CMK (cell line): ENCODE data around the gene ST7.

Experiments used
- DNase-seq: peaks from one replicate; pipeline ENCODE4 v3.0.0-alpha.2; 2010; ENCODE audit warnings: low read depth

Gene ST7

DNA sequence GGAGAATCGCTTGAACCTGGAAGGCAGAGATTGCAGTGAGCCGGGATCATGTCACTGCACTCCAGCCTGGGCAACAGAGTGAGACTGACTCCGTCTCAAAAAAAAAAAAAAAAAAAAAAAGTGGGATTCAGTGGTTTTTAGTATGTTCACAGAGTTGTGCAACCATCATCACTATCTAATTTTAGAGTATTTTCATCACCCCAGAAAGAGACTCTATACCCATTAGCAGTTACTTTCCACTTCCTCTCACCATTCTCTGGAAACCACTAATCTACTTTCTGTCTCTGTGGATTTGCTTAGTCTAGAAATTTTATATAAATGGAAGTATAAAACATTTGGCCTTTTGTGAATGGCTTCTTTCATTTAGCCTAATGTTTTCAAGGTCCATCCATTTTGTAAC lies 113.4 kb downstream of the ST7 start:
- no peak for DNase-seq

DNA sequence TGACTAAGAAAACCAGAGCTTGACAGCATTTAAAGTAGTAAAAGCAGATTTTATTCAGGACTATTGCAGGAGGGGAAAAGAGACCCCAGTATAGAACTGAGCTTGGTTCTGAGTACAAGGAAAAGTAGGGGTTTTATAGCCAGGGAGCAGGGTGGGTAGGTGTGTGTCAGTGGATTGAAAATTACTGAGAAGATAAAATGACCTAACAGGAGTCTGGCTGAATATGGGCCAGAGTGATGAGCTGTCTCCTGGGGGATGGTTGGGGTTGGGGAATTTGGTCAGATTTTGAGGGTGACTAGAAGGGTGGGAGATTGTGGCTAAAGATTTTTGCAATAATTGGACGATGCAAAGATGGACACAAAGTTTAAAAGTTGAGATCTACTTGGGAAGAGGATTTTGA lies 114.0 kb downstream of the ST7 start:
- DNase-seq, result no peak

DNA sequence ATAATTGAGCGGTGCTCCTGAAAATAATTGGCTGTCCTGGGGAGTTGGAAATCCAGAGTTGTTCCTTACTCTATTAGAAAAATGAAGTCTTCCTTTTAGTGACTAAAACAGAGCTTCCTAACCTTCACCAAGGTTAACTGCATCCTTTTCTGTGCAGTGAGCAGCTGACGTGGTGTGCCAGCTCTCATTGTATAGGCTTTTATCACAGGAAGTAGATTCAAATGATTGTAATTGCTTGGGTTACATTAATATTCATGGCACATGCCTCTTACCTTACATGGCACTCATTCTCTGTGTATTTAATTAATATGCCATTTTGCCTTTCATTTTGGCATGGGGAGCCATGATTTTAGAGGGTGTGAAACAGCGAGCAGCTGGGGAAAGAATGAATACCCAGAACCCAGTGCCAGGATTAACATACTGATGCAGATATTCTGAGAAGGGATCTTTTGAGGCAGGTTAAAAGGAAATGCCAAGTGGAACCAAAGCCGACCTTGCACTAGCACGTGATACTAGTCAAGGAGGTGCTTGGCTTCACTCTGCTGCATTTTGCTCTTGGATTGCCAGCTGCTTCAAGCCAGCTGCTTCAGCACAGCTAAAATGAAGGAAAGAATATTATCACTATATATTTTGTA lies 115.3 kb downstream of the ST7 start:
- no peak for DNase-seq

DNA sequence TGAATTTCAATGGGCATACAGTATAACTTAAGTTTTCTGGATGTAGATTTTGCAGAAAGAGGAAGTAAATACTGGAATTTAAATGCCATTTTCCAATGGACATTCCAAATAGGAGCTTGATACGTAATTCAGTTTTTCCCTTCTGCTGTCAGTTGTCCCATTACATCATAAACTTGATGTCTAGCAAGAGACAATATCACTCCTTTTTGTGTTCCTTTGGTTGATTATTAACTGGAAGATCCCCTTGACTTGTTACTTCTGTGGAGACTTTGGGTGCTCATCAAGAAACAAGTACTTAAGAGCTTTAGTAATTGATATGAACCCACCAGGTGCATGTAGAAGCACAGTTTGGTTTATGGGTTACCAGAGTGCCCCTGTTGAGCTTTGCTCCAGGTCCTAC lies 116.1 kb downstream of the ST7 start:
- DNase-seq, result no peak

DNA sequence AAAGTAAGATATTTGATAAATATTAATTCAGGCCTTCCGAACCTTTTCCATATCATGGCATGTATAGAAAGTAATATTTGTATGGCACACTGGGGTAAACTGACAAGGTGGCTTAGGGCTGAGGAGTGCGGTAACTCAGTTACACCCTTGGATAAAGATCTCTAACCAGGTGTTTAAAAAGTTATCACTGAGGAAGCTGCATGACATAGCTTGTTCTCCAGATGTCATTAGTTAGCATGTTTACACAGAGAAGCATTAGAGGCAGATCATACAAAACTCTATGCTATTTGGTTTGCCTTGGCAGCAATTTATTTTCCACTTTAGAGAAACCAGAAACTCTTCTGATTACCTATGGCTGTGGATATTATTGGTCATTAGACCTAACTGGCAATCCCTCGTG lies 118.2 kb downstream of the ST7 start:
- no peak for DNase-seq

DNA sequence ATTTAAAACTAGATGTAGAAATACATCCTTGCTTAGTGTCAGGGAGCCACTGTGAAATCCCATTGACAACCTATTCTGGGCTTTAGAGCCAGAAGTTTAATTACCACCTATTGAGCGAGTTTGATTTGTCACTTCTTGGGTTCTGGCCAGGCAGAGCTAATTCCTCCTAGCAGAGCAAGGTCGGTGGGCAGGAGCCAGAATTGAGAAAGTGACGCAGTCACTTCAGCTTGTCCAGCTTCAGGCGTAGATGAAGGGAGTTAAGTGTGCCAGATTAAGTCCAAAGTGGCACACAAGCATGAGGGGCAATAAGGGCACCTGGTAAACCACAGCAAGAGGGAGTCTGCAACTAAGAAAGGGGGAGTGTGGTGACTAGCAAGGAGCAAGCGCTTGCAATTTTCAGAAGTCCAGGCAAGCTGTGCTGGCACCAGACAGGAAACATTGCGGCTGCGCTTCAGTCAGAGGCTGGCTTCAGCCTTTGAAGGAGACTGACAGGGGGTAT lies 119.4 kb downstream of the ST7 start:
- DNase-seq, result no peak

DNA sequence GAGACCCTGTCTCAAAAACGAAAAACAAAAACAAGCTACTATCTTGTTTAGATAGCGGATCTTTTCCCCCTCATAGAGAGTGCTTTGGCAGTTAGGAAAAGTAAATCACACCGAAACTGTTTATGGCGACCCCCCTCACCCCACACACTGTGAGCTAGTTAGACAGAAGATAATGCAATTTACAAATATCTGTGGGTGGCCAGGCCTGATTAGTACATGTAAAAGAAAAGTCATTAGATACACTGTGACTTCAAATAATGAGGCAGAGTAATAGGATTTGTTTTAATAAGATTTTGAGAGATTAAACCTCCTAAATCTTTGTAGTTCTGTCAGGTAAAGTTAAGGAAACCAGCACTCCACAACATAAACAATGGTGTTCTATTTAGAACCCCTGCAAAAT lies 121.1 kb downstream of the ST7 start:
- no peak for DNase-seq

DNA sequence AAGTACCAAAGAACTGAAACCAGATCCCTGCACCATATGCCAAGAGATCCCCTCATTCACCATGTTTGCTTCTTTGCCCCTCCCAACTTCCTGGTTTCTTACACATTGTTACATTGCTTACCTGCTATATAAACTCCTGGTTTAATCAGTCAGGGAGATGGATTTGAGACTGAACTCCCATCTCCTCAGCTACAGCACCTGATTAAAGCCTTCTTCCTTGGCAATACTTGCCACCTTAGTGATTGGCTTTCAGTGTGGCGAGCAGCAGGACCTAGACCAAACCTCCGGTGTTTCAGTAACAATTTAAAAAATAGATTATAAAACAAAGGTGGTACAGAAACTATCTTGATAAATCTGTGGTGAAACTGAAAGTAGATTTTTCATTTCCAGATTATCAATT lies 122.6 kb downstream of the ST7 start:
- no peak for DNase-seq

DNA sequence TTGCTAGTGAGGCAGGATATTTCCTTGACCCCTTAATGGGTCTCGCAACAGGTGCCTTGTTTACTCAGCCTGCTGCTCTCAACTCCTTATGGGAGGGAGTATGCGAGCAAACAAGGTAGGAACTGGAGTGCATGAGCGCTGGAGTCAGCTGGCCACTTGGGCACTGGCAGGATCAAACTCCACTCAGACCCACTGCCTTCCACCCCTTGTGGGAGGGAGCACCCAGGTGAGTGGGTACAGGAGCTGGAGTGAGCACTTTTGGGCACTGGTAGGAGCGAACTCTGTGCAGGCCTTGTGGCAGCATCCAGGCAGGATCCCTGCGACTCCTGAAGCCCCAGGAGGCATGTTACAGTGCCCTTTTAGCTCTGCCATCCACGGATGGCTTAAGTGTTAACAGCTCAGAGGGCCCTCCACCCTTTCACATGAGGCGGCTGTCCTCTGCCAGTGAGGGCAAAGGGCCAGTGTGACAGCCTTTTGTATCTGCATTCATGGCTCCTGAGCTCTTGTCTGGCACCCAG lies 123.2 kb downstream of the ST7 start:
- DNase-seq, result no peak

DNA sequence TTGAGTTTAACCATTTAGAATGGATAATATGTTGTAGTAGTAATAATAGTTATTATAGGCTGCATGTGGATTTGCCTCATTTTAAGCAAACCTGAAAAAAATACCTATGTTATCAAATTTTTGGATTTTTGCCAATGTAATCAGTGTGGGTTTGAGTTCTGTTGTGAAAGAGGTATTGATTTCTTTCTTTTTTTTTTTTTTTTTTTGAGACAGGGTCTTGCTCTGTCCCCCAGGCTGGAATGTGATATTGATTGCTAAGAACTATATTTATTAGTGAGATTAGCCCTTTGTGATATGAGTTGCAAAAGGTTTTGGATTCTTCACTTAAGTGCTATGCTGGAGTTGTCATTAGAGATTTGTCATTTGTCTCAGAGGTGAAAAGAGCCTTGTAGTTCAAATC lies 124.4 kb downstream of the ST7 start:
- DNase-seq, result no peak

DNA sequence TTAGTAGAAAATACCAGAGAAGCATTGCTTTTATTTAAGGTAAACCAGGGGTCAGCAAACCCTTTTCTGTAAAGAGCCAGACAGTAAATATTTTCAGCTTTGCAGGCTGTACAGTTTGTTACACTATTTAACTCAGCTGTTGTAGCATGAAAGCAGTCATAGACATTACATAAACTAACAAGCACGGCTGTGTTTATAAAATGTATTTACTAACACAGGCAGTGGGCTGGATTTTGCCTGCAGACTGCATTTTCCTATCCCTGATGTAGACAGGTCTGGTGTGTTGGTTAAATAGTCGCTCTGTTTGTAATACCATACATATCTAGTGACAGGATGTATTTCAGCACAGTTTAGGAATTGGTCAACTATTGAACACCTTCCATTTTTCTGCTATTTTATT lies 129.3 kb downstream of the ST7 start:
- no peak for DNase-seq

DNA sequence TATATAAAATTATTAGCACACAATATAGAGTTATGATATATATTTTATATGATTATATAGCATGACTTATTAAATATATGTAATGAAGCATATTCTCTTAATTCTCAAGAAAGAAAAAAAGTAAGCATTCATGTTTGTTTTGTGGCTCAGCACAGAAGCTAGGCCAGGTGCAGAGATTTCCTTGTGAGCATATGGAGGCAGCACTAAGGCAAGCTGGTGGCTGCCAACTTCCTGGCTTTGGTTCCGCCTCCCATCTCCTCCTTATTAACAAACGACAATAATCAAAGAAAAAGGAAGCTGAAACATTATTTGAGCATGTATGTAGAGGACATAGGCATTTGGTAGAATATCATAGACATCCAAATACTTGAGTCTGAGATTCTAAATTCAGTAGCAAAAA lies 130.3 kb downstream of the ST7 start:
- no peak for DNase-seq

DNA sequence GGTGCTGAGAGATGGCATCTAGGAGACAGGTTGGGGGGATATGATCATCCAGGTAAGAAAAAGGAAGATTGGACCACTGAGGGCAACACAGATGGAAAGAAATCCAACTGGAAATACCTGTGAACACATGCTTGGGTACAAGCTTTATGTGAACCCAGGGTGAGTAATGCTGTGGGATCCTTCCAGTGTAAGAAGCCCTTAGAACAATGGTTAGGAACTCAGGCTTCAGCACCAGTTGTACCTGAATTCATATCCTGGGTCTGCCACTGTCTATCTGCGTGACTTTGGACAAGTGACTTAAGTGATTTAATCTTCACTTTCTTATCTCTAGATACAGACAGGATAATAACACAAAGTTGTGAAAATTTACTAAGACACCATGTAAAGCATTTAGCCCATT lies 131.0 kb downstream of the ST7 start:
- DNase-seq, result no peak

DNA sequence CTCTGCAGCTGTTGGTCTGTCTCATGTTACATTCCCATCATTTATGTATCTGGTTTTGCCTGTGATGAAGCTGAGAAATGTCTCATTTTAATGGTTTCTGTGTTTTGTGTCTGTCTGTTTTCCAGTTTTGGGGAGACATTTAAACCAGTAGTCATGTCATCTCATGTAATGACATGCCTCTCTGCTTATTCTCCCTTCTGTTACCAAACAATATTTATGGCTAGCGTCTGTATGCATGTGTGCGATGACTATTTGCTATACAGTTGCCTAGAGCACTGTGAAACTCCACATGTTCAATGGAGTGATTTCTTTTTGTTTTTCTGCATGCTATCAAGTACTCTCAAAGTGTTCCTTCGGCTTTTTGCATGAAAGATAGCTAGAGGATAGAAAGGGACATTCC lies 132.0 kb downstream of the ST7 start:
- DNase-seq, result no peak

DNA sequence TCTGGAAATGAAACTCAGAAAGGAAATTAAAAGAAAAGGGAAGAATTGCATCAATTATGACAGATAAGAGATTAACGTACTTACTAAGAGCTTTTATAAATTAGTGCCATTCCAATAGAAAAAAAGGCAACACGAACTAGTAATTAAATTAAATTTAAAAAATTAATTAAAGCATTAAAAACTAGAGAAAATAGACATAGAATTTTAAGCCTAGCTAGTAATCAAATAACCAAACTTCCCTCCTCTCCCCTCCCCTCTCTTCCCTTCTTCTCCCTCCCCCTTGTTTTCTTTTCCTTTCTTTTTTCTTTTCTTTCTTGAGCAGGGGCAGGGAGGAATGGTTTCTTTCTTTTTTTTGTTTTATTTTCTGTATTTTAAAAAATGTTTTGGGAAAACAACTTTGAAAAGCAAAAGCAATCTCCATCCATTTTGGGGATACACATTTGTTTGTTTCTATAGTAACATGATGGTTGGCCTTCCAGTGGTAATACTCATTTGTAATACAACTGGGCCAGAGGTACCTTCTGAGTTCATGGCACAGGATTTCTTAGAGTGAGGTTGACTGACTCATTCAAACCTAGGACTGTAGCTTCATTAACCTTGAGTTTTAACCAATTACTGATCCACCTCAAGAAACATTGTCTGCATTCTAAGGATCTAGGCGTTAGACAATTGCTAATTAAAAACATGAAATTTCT lies 132.6 kb downstream of the ST7 start:
- no peak for DNase-seq

DNA sequence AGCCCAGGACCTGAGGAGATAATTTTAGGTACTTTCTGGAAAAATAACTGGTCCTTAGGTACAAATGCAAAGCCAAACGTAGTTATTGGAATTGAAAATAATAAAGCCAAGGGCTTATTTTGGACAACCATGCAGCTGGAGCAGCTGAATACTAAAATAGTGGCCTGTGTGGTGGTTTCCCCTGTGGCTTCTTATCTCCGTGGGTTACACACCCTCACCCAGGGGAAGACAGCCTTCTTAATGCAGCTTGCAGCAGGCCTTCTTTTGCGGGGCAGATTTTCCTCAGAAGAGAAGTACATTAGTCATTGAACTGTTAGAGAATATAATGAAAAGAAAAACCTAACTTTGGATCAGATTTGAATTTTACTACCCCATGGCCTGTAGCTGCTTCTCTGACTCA lies 133.5 kb downstream of the ST7 start:
- DNase-seq, result no peak

DNA sequence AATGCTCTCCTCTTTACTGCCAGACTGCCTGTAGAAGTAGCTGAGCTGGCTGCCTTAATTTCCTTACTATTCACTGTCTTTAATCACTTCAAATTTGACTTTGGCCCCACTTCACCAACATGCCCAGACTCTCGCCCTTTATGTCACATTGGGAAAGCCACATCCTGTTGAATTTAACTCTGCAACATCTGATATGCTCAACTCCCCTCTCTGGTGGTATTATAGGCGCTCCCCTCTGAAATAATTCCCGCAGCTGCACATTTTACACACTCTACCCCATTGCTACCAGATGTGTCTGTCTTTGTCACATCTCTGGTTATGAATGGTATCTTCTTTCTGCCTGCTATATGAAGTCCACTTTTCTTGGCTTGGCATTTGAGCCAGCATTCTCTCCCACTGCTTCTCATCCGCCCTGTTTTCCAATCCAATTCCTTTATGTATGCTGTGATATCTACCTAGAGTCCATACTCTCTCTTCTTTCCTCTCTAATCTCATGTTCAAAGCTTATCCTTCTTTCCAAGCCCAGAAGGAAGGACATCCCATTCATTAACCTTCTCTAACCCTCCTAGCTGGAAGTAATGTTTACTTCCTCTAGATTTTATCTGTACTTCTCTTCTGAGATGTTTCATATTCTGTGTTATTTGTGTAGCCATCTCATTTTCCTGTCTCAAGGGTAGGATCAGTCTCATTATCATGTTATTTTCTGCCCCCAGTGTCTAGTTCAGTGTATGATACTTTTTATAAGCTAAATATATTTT lies 134.5 kb downstream of the ST7 start:
- DNase-seq, result no peak

DNA sequence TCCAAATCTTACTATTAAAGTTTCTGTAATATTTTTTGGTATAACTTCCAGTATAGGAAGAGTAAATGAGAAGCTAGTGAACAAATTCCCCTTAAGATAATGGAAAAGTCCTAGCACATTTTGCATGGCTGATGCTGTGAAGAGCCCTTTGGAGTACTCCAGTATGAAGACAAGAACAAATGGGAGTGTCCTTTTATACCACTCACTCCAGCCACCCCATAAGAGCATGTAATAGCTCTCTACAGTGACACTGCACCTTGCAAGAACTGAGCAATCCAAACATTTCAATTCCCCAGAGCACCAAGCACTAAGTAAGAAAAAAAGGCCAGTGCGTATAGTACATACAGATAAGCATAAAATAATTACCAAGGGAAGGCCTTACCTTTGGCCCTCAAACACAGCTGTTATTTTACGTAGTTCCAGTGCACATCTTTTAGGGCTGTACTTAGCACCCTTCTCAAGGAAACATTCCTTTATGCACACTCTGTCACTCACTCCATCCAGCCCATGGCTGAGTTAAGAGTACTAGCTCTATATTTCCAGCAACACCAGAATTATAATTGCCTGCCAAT lies 135.4 kb downstream of the ST7 start:
- no peak for DNase-seq

DNA sequence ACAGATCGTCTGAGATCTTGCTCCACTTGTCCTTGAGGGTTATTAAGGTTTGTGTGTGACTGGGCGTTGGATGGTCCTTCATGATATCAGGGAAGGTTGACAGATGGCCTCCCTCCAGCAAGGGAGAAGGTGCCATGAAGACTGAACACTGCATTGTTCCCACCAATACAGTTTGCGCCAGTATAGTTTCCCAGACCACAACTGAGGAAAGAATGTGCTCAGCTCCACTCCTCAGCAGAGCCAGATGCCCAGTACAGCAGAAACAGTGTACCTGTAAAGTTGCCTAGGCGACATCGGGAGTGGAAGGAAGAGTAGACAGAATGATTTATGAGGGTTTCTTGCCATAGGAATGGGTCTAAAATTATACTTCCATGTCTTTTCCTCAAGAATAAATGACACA lies 137.5 kb downstream of the ST7 start:
- DNase-seq, result no peak

DNA sequence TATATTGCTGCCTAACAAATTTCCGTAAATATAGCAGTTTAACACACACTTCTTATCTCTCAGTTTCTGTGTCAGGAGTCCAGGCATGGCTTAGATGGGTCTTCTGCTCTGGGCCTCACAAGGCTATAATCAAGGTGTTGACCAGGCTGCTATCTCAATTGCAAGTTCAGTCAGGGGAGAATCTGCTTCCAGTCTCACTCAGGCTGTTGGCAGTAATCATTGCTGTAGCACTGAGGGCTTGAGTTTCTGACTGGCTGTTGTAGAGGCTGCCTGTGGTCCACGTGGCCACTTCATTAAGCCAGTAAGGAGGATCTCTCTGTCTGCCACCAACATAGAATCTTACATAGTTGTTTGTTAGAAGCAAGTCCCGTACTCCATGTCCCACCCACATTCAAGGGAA lies 138.4 kb downstream of the ST7 start:
- no peak for DNase-seq

DNA sequence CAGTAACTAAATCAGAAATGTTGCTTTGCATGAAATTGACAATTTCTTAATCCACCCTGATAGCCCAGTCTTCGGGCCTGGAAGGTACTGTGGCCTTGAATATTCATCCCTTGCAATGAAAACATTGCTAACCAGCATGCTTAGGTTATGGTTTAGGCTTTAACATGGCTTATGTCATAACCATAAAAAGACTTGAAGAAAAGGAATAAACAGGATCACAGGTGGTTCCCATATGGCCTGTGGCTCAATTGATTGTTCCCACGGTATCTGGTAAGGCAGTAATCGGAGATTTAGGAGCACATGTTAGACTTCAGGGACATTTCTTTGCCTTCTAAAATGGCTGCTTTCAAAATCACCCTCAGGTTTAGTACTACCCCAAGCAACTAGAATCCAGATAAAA lies 139.5 kb downstream of the ST7 start:
- no peak for DNase-seq

DNA sequence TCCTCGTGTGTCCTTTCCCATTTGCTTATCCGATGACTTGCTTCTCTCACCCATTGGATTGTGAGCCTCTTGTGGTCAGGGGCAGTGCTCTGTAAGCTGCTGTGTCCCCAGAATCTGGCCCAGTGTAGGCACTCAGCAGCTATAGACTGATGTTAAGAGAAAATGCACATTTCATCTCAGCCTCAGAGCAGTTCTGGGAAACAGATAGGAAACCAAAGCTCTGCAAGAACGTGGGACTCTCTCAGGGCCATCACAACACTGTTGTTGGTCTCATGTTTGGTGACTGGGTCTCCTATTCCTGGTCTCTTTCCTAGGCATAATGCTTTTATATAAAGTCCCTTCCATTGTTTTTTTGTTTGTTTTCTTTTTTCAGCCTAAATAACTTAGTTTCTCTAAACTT lies 141.2 kb downstream of the ST7 start:
- DNase-seq, result no peak

DNA sequence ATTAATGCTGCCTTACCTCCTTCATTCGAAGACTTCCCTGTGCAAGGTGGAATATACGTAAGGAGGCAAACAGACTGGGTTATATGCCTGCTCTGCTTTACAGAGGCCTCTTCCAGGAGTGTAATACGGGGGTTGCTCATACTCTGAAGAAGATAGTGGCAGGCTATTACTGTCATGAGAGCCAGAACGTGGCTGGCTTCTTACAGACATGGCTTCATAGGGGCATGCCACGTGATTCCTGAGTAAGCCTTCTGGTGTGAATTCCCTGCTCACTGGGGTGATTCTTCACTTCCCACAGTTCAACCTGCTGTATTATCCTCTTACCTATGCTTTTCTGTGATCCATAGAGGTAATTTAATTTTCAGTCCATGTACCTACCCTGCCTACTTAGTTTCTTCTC lies 141.8 kb downstream of the ST7 start:
- DNase-seq, result no peak
